IMR-90 (cell line): ENCODE measurements around the gene PLCL1.

Experiments used
- CTCF ChIP-seq: conservative IDR thresholded peaks from 2 replicates; pipeline ENCODE4 v1.5.1; 2012; ENCODE audit warnings: mild to moderate bottlenecking, low read depth, low read length, improper control_type of control experiment
- POLR2A ChIP-seq: IDR thresholded peaks from 2 replicates; pipeline ENCODE4 v1.6.1; 2012; ENCODE audit warnings: mild to moderate bottlenecking, low read depth, low read length

GRCh38 chr2:197934261-197934933 lies 130.0 kb downstream of the PLCL1 start:
- TF ChIP-seq CTCF (no peak), POLR2A (no peak)
